H9 (cell line): ENCODE results near the gene CABP4. TPM values are rescaled to one million over a fixed set of nuclear protein-coding genes. Genes with fewer than 3 reads are reported as not detected.

Experiments used
- DNase-seq: peaks from one replicate; pipeline ENCODE4 v3.0.0-alpha.2; 2017
- H2AFZ ChIP-seq: one replicate; pipeline ENCODE4 v1.6.1; 2013; ENCODE audit warnings: mild to moderate bottlenecking, low read length, control low read depth, moderate library complexity
- H2AK5ac ChIP-seq: 2 replicates; pipeline ENCODE4 v1.6.1; 2013; ENCODE audit warnings: low read length, control low read depth, mixed read lengths; ENCODE audit not compliant: insufficient read length
- H2BK120ac ChIP-seq: one replicate; pipeline ENCODE4 v1.6.1; 2013; ENCODE audit warnings: low read depth, mild to moderate bottlenecking, low read length, control low read depth, inconsistent platforms; ENCODE audit not compliant: poor library complexity, severe bottlenecking
- H2BK12ac ChIP-seq: 2 replicates; pipeline ENCODE4 v1.6.1; 2013; ENCODE audit warnings: low read length, control low read depth, mixed read lengths, low read depth; ENCODE audit not compliant: insufficient read length
- H2BK15ac ChIP-seq: 2 replicates; pipeline ENCODE4 v1.6.1; 2013; ENCODE audit warnings: low read depth, low read length, control low read depth
- H2BK20ac ChIP-seq: one replicate; pipeline ENCODE4 v1.6.1; 2013; ENCODE audit warnings: low read depth, mild to moderate bottlenecking, low read length, control low read depth, inconsistent platforms; ENCODE audit not compliant: poor library complexity, severe bottlenecking
- H2BK5ac ChIP-seq: 2 replicates; pipeline ENCODE4 v1.6.1; 2013; ENCODE audit warnings: low read length, control low read depth, mixed read lengths; ENCODE audit not compliant: insufficient read length
- H3K14ac ChIP-seq: 2 replicates; pipeline ENCODE4 v1.6.1; 2013; ENCODE audit warnings: low read length, control low read depth; ENCODE audit not compliant: insufficient read depth
- H3K18ac ChIP-seq: 2 replicates; pipeline ENCODE4 v1.6.1; 2013; ENCODE audit warnings: low read depth, mild to moderate bottlenecking, mixed read lengths, low read length, control low read depth; ENCODE audit not compliant: insufficient read length
- H3K23ac ChIP-seq: 2 replicates; pipeline ENCODE4 v1.6.1; 2013; ENCODE audit warnings: low read length, control low read depth, mixed read lengths, low read depth; ENCODE audit not compliant: insufficient read length
- H3K23me2 ChIP-seq: 2 replicates; pipeline ENCODE4 v1.6.1; 2013; ENCODE audit warnings: low read depth, mild to moderate bottlenecking, mixed read lengths, low read length, control low read depth; ENCODE audit not compliant: insufficient read length, poor library complexity, severe bottlenecking
- H3K27ac ChIP-seq: 2 replicates; pipeline ENCODE4 v1.5.1; 2013; ENCODE audit warnings: low read length, control low read depth, mixed read lengths, low read depth; ENCODE audit not compliant: insufficient read length
- H3K27me3 ChIP-seq: 2 replicates; pipeline ENCODE4 v1.6.1; 2013; ENCODE audit warnings: low read length, control low read depth, inconsistent platforms; ENCODE audit not compliant: insufficient read depth
- H3K4ac ChIP-seq: 2 replicates; pipeline ENCODE4 v1.6.1; 2013; ENCODE audit warnings: low read depth, mild to moderate bottlenecking, control low read depth, inconsistent platforms, low read length, moderate library complexity
- H3K4me1 ChIP-seq: 2 replicates; pipeline ENCODE4 v1.6.1; 2013; ENCODE audit warnings: low read length, control low read depth, inconsistent platforms; ENCODE audit not compliant: insufficient read depth
- H3K4me2 ChIP-seq: 2 replicates; pipeline ENCODE4 v1.6.1; 2013; ENCODE audit warnings: low read length, control low read depth, mixed read lengths; ENCODE audit not compliant: insufficient read length, insufficient read depth
- H3K56ac ChIP-seq: 2 replicates; pipeline ENCODE4 v1.6.1; 2013; ENCODE audit warnings: low read depth, mild to moderate bottlenecking, mixed read lengths, low read length, control low read depth; ENCODE audit not compliant: insufficient read length
- H3K79me1 ChIP-seq: 2 replicates; pipeline ENCODE4 v1.6.1; 2013; ENCODE audit warnings: low read depth, mild to moderate bottlenecking, moderate library complexity, low read length, control low read depth, inconsistent platforms; ENCODE audit not compliant: insufficient read depth, poor library complexity, severe bottlenecking
- H3K79me2 ChIP-seq: 2 replicates; pipeline ENCODE4 v1.6.1; 2013; ENCODE audit warnings: low read length, control low read depth, inconsistent platforms; ENCODE audit not compliant: insufficient read depth
- H3K9ac ChIP-seq: 2 replicates; pipeline ENCODE4 v1.6.1; 2013; ENCODE audit warnings: low read length, control low read depth, mixed read lengths; ENCODE audit not compliant: insufficient read length; ENCODE audit errors: extremely low read depth
- H3K9me3 ChIP-seq: one replicate; pipeline ENCODE4 v1.6.1; 2013; ENCODE audit warnings: low read depth, low read length, inconsistent platforms; ENCODE audit not compliant: control insufficient read depth
- H3T11ph ChIP-seq: one replicate; pipeline ENCODE4 v1.6.1; 2013; ENCODE audit warnings: mild to moderate bottlenecking, low read length, control low read depth, inconsistent platforms
- H4K20me1 ChIP-seq: one replicate; pipeline ENCODE4 v1.6.1; 2013; ENCODE audit not compliant: control insufficient read depth, insufficient read length, insufficient read depth
- H4K5ac ChIP-seq: 2 replicates; pipeline ENCODE4 v1.6.1; 2013; ENCODE audit warnings: low read depth, mild to moderate bottlenecking, mixed read lengths, low read length, control low read depth; ENCODE audit not compliant: insufficient read length
- H4K8ac ChIP-seq: replicated peaks from 2 replicates; pipeline ENCODE4 v1.6.1; 2013; ENCODE audit warnings: low read length, control low read depth, mixed read lengths, low read depth; ENCODE audit not compliant: insufficient read length
- H4K91ac ChIP-seq: 2 replicates; pipeline ENCODE4 v1.6.1; 2013; ENCODE audit warnings: low read depth, mild to moderate bottlenecking, moderate library complexity, mixed read lengths, low read length, control low read depth; ENCODE audit not compliant: insufficient read length
- H3K27ac Mint-ChIP-seq, 3 experiments: 2 replicates in 2 of 3; 3 replicates in 1 of 3; pipeline ENCODE4 v1.8.0; 2020 to 2021; ENCODE audit warnings: mixed read lengths in 3 of 3, mild to moderate bottlenecking in 1 of 3, moderate library complexity in 1 of 3
- H3K27me3 Mint-ChIP-seq: 2 replicates; pipeline ENCODE4 v1.8.0; 2021; ENCODE audit warnings: low read depth, mild to moderate bottlenecking, moderate library complexity, mixed read lengths
- H3K36me3 Mint-ChIP-seq, 3 experiments: 2 replicates in 2 of 3; 3 replicates in 1 of 3; pipeline ENCODE4 v1.8.0; 2020 to 2021; ENCODE audit warnings: low read depth in 3 of 3, mixed read lengths in 3 of 3; ENCODE audit not compliant: insufficient read depth in 1 of 3
- H3K4me1 Mint-ChIP-seq, 2 experiments: 2 replicates each; pipeline ENCODE4 v1.8.0; 2020; ENCODE audit warnings: mixed read lengths in 2 of 2
- H3K4me3 Mint-ChIP-seq, 2 experiments: 2 replicates in 1 of 2; 3 replicates in 1 of 2; pipeline ENCODE4 v1.8.0; 2020 to 2021; ENCODE audit warnings: mild to moderate bottlenecking in 2 of 2, mixed read lengths in 2 of 2, moderate library complexity in 1 of 2
- H3K9me3 Mint-ChIP-seq, 2 experiments: 2 replicates in 1 of 2; 3 replicates in 1 of 2; pipeline ENCODE4 v1.8.0; 2020; ENCODE audit warnings: mild to moderate bottlenecking in 2 of 2, mixed read lengths in 2 of 2, moderate library complexity in 1 of 2
- WGBS: extraction: QIAGEN DNeasy Blood & Tissue Kit; methylation state at CpG from one replicate; pipeline ENCODE4 v1.1.7; 2013; ENCODE audit warnings: missing lambda C conversion rate, low lambda C conversion rate, mixed read lengths; ENCODE audit not compliant: insufficient read length; ENCODE audit errors: extremely low coverage; 5-methylcytosine and 5-hydroxymethylcytosine counted together
- total RNA-seq: library from RNA; stranded (reverse); gene quantifications from 2 replicates; pipeline ENCODE4 v1.2.1, GENCODE V29; 2021
- TF ChIP-seq, protein P1 (sequence below): fragments of 200-600 bp; sonication (generic); conservative IDR thresholded peaks from 3 replicates; pipeline ENCODE4 v1.8.0; 2021; ENCODE audit warnings: antibody characterized with exemption, mild to moderate bottlenecking

The CABP4 gene
- total RNA-seq, 1 experiment from 2014 or later: not detected

DNA sequence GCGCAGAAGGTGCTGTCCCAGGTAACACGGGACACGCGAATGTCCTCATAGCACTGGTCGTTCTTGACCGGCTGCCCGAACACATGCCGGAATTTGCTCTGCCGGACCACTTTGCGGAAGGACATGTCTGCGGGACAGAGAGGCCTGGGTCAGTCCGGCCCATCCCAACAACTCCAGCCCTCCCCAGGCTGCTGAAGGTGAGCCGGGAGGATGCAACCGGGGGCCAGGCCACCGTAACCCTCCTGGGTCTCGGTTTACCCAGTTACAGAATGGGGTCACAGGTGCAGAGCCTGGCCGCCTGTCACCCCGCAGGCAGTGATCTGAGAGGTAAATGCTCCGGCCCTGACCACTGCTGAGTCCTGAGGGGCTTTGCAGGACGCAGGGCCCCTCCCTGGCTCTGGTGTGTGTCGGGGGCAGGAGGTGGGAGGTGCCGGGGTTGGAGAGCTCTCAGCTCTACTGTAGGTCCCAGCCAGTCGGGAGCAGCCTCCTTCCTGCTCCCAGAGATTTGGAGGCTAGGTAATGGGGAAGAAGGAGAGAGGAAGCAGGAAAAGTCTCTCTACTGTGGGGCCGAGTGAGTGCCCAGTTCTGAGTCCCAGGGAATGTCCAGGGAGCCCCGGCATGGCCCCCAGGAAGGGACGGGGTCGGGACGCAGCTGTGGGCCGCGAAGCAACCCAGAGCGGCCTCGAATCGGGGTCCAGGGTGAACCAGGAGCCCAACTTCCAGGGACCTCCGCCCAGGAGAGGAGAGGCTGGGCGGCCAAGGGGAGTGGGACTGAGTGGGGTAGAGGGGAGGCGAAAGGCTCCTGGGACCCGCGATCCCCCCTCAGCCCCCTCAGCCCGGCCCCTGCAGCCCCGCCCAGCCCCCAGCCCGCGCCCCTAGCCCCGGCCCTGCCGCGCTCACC, 12.4 kb upstream of the CABP4 start:
- Histone ChIP-seq H3K4ac (no peak overlapping the region), H2BK12ac (no peak overlapping the region), H3K9me3 (no peaks in the 10 kb centered on the region), H3K14ac (no peak overlapping the region), H2AK5ac (no peak overlapping the region), H3K23me2 (peaks cover 4% of the 10 kb centered on the region), H4K91ac (no peak overlapping the region), H3T11ph (no peak overlapping the region), H2BK20ac (no peak overlapping the region), H3K9ac (peak overlapping the region; percentile 12), H2BK120ac (no peak overlapping the region), H4K20me1 (no peaks in the 10 kb centered on the region), H4K8ac (no peak overlapping the region), H2BK15ac (no peak overlapping the region), H3K4me1 (no peaks in the 10 kb centered on the region), H3K23ac (no peak overlapping the region), H3K56ac (no peak overlapping the region), H3K27ac (no peak overlapping the region), H3K79me1 (no peaks in the 10 kb centered on the region), H3K79me2 (no peaks in the 10 kb centered on the region), H3K4me2 (peak overlapping the region; percentile 79), H4K5ac (no peak overlapping the region), H3K18ac (no peak overlapping the region), H3K27me3 (no peaks in the 10 kb centered on the region), H2AFZ (no peak overlapping the region), H2BK5ac (no peak overlapping the region)
- TF ChIP-seq, protein P1, sequence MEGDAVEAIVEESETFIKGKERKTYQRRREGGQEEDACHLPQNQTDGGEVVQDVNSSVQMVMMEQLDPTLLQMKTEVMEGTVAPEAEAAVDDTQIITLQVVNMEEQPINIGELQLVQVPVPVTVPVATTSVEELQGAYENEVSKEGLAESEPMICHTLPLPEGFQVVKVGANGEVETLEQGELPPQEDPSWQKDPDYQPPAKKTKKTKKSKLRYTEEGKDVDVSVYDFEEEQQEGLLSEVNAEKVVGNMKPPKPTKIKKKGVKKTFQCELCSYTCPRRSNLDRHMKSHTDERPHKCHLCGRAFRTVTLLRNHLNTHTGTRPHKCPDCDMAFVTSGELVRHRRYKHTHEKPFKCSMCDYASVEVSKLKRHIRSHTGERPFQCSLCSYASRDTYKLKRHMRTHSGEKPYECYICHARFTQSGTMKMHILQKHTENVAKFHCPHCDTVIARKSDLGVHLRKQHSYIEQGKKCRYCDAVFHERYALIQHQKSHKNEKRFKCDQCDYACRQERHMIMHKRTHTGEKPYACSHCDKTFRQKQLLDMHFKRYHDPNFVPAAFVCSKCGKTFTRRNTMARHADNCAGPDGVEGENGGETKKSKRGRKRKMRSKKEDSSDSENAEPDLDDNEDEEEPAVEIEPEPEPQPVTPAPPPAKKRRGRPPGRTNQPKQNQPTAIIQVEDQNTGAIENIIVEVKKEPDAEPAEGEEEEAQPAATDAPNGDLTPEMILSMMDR: no peak
- no peak for DNase-seq
- H3K27ac Mint-ChIP-seq: peak overlapping the region in 1 of 3 experiments; percentile 96; a peak in 3 of 7 replicates
- WGBS: no CpG with 5 or more reads among the region's 45 CpGs
- peak overlapping the region; percentile 84 to 94 for H3K4me3 Mint-ChIP-seq
- no peaks in the 10 kb centered on the region for H3K9me3 Mint-ChIP-seq
- peaks cover 2 to 9% of the 10 kb centered on the region in 2 experiments; a peak in 2 of 4 replicates for H3K4me1 Mint-ChIP-seq
- H3K27me3 Mint-ChIP-seq: peaks cover 7% of the 10 kb centered on the region; the same call in 1 of the 2 replicates
- H3K36me3 Mint-ChIP-seq: peaks cover 10 to 28% (median 27%) of the 10 kb centered on the region in 3 experiments; a peak in 5 of 7 replicates
